GM18505 (cell line): ENCODE data around the gene S100P.
"Not testable (repeated sequence)": the region's sequence is repeated elsewhere in the genome, so short reads cannot be mapped to it uniquely, and the experiment has no call there.

Experiments
- ATAC-seq: cut with Tn5 transposase; IDR thresholded peaks from one replicate; pipeline ENCODE4 v1.9.1; 2021; ENCODE audit not compliant: unreplicated experiment
- POLR2A ChIP-seq: IDR thresholded peaks from 4 replicates; pipeline ENCODE4 v1.6.1; 2011; ENCODE audit warnings: borderline replicate concordance; ENCODE audit not compliant: insufficient read depth, insufficient read length; ENCODE audit errors: extremely low read depth

The S100P gene

GRCh38 chr4:6714954-6715353 is 21.3 kb downstream of the S100P start:
- no peak for TF ChIP-seq POLR2A
- ATAC-seq = no peak

DNA sequence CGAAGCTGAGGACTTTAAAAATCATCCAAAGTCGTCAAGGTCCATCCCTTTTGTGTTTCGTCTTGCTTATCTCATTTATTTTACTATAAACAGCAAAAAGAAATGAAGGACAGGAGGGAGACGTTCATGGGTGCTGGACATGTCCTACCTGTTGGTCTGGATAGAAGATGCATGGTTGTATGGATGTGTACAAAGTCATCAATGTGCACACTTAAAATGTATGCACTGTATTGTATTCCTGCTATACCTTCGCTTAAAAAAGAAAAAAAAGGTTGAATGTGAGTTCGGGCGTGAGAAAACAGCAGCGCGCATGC is 22.0 kb downstream of the S100P start:
- TF ChIP-seq POLR2A = no peak

DNA sequence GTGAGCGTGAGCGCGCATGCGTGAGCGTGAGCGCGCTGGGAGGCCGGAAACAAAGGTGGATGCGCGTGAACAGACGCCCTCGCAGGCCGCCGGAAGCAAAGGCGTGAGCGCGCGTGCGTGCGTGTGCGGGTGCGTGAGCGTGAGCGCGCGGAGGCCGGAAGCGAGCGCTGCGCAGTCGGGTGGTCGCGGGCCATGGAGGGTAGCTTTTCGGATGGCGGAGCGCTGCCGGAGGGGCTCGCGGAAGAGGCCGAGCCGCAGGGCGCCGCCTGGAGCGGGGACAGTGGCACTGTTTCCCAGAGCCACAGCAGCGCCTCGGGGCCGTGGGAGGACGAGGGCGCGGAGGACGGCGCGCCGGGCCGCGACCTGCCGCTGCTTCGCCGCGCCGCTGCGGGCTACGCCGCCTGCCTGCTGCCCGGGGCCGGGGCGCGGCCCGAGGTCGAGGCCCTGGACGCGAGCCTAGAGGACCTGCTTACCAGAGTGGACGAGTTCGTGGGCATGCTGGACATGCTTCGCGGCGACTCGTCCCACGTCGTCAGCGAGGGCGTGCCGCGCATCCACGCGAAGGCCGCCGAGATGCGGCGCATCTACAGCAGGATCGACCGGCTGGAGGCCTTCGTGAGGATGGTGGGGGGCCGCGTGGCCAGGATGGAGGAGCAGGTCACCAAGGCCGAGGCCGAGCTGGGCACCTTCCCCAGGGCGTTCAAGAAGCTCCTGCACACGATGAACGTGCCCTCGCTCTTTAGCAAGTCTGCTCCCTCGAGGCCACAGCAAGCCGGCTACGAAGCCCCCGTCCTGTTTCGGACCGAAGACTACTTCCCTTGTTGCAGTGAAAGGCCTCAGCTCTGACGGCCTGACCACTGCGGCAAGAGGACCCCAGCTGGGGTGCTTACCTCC is 22.6 kb downstream of the S100P start, which contains the start of gene BLOC1S4:
Gene BLOC1S4 (plus strand): TSS at position 157 of the 894 bp plus-strand sequence. CDS start 36 bp downstream, at position 193.
- peak; percentile 83 for ATAC-seq
- TF ChIP-seq POLR2A = peak; percentile 93

More for the DNA sequence above, 22.0 kb downstream of the S100P start:
- ATAC-seq = no peak

- no peak for ATAC-seq
- no peak for TF ChIP-seq POLR2A
Observed at GRCh38 chr4:6716958-6717655, 23.4 kb downstream of the S100P start.

- no peak for ATAC-seq
- TF ChIP-seq POLR2A = no peak
Observed at GRCh38 chr4:6718932-6719610, 25.4 kb downstream of the S100P start.

- no peak for TF ChIP-seq POLR2A
- no peak for ATAC-seq
Observed at GRCh38 chr4:6719611-6720179, 26.0 kb downstream of the S100P start.

- no peak for ATAC-seq
- no peak for TF ChIP-seq POLR2A
Observed at GRCh38 chr4:6720202-6720699, 26.6 kb downstream of the S100P start.

- no peak for ATAC-seq
- no peak for TF ChIP-seq POLR2A
Observed at GRCh38 chr4:6721121-6721520, 27.4 kb downstream of the S100P start.

- no peak for ATAC-seq
- TF ChIP-seq POLR2A = no peak
Observed at GRCh38 chr4:6722891-6723290, 29.2 kb downstream of the S100P start.

- no peak for TF ChIP-seq POLR2A
- ATAC-seq = no peak
Observed at GRCh38 chr4:6723851-6724250, 30.2 kb downstream of the S100P start.

- ATAC-seq = no peak
- no peak for TF ChIP-seq POLR2A
Observed at GRCh38 chr4:6724421-6725111, 30.9 kb downstream of the S100P start.

GRCh38 chr4:6725427-6725961 is 31.8 kb downstream of the S100P start:
- not testable (repeated sequence) for ATAC-seq
